Naive thymus-derived CD8-positive, alpha-beta T cell (primary cell): Measurements from ENCODE around the gene BPIFB6. TPM values are rescaled to one million over a fixed set of nuclear protein-coding genes. Genes with fewer than 3 reads are reported as not detected.

ENCODE experiments used
- ATAC-seq, 2 donors: fragments of 150-1000 bp; cut with Tn5 transposase in 1 of 2; sonication (Bioruptor Pico), chemical (Tn5 transposase) in 1 of 2; 1 replicate in 1 of 2; 2 replicates in 1 of 2; pipeline ENCODE4 v1.10.0; 2021; ENCODE audit warnings: mild to moderate bottlenecking in 2 of 2, moderate library complexity in 2 of 2
- POLR2A ChIA-PET: fragments of 350-600 bp; sonication (Branson Sonifier 250); formaldehyde crosslinking; loops from one replicate; lab custom pipeline; 2021; ENCODE audit warnings: antibody characterized with exemption; lab: Charles Lee
- DNase-seq, 10 donors: peaks; one replicate each; pipeline versions ENCODE4 v3.0.0 to v3.0.0-alpha.2; 2020 to 2022
- H3K27ac Mint-ChIP-seq, 10 donors: one replicate each; pipeline ENCODE4 v1.8.0; 2020 to 2022; ENCODE audit warnings: mild to moderate bottlenecking in 10 of 10, mixed read lengths in 10 of 10, moderate library complexity in 4 of 10, inconsistent platforms in 1 of 10
- H3K27me3 Mint-ChIP-seq, 5 donors: one replicate each; pipeline ENCODE4 v1.8.0; 2021 to 2022; ENCODE audit warnings: mixed read lengths in 5 of 5
- H3K36me3 Mint-ChIP-seq, 3 donors: one replicate each; pipeline ENCODE4 v1.8.0; 2020 to 2022; ENCODE audit warnings: mixed read lengths in 3 of 3, mild to moderate bottlenecking in 2 of 3, inconsistent platforms in 1 of 3
- H3K4me1 Mint-ChIP-seq, 4 donors: one replicate each; pipeline ENCODE4 v1.8.0; 2021 to 2022; ENCODE audit warnings: mixed read lengths in 4 of 4
- H3K4me3 Mint-ChIP-seq, 10 donors: one replicate each; pipeline ENCODE4 v1.8.0; 2020 to 2022; ENCODE audit warnings: mild to moderate bottlenecking in 10 of 10, mixed read lengths in 10 of 10, moderate library complexity in 6 of 10, inconsistent platforms in 1 of 10
- H3K9me3 Mint-ChIP-seq, 9 donors: one replicate each; pipeline ENCODE4 v1.8.0; 2020 to 2022; ENCODE audit warnings: mixed read lengths in 9 of 9, mild to moderate bottlenecking in 3 of 9, inconsistent platforms in 1 of 9, moderate library complexity in 1 of 9
- polyA plus RNA-seq, 3 donors: library from polyadenylated mRNA; unstranded; fragments of 300-500 nt; fragmentation: Illumina TruSeq; gene quantifications; one replicate each; pipeline ENCODE4 v1.2.3, GENCODE V29; 2021
- total RNA-seq, 8 experiments: library from RNA in 2 of 8; stranded (reverse) in 2 of 8; gene quantifications; one replicate each; pipeline ENCODE4 v1.2.3 and lab custom pipeline; 2021 to 2026

BPIFB6 gene
- total and polyA plus RNA-seq, 5 experiments from 2014 or later = not detected

DNA sequence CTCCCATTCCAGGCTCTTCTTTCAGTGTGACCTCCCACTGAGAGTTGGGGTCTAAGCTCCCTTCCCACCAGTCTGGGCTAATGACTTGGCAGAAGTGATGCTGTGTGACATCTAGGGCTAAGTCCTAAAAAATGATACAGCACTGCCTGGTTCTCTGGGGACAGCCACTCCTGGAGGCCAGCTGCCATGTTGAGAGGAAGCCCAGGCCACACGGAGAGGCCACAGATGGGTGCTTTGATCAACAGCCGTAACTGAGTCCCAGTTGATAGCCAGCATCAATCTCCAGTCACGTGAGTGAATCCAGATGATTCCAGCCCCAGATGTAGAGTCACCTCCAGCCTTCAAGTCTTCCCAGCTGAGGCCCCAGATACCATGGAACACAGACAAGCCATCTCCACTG, 41.0 kb upstream of the BPIFB6 start:
- DNase-seq (no peak), ATAC-seq (no peak)
- peaks cover 0 to 6% (median 0%) of the 10 kb centered on the region in 9 donors for H3K9me3 Mint-ChIP-seq
- H3K27me3 Mint-ChIP-seq = no peaks in the 10 kb centered on the region
- POLR2A ChIA-PET = interaction anchor here (2.0 kb wide), 1 partner anchor 17 kb away, joined by 6 read pairs; no protein-coding TSS in a partner anchor
- H3K27ac Mint-ChIP-seq = peak overlapping the region in 1 of 10 donors; percentile 47
- H3K36me3 Mint-ChIP-seq = peaks cover 0 to 3% (median 0%) of the 10 kb centered on the region in 3 donors
- H3K4me1 Mint-ChIP-seq = peaks cover 19 to 54% (median 44%) of the 10 kb centered on the region in 4 donors
- H3K4me3 Mint-ChIP-seq = no peak overlapping the region

DNA sequence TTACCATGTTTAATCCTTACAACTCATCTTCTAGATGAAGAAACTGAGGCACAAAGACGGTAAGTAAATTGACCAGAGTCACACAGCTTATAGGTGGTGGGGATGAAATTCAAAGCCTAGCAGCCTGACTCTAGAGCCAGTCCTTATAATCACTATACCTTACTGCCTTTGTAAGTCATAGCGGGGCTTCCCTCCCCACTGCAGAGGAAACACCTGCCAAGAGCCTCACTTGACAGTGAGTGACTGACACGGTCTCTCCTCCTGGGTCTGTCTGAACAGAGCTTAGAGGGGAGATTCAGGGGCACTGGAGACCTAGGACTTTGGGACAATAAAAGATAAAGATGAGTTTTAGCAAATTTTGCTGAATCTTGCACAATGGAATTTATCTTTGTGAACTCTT, 40.1 kb upstream of the BPIFB6 start:
- H3K9me3 Mint-ChIP-seq = peaks cover 0 to 10% (median 0%) of the 10 kb centered on the region in 9 donors
- DNase-seq = peak in 2 of 10 donors; percentile 23 to 37
- peaks cover 18 to 50% (median 43%) of the 10 kb centered on the region in 4 donors for H3K4me1 Mint-ChIP-seq
- peak; percentile 70 to 71 for ATAC-seq
- peaks cover 0 to 3% (median 0%) of the 10 kb centered on the region in 3 donors for H3K36me3 Mint-ChIP-seq
- H3K27ac Mint-ChIP-seq = peak overlapping the region in 8 of 10 donors; percentile 49 to 83 (median 62)
- POLR2A ChIA-PET = interaction anchor here (0.9 kb wide), 1 partner anchor 18 kb away, joined by 3 read pairs; no protein-coding TSS in a partner anchor
- no peaks in the 10 kb centered on the region for H3K27me3 Mint-ChIP-seq
- peak overlapping the region in 6 of 10 donors; percentile 16 to 48 (median 43) for H3K4me3 Mint-ChIP-seq

DNA sequence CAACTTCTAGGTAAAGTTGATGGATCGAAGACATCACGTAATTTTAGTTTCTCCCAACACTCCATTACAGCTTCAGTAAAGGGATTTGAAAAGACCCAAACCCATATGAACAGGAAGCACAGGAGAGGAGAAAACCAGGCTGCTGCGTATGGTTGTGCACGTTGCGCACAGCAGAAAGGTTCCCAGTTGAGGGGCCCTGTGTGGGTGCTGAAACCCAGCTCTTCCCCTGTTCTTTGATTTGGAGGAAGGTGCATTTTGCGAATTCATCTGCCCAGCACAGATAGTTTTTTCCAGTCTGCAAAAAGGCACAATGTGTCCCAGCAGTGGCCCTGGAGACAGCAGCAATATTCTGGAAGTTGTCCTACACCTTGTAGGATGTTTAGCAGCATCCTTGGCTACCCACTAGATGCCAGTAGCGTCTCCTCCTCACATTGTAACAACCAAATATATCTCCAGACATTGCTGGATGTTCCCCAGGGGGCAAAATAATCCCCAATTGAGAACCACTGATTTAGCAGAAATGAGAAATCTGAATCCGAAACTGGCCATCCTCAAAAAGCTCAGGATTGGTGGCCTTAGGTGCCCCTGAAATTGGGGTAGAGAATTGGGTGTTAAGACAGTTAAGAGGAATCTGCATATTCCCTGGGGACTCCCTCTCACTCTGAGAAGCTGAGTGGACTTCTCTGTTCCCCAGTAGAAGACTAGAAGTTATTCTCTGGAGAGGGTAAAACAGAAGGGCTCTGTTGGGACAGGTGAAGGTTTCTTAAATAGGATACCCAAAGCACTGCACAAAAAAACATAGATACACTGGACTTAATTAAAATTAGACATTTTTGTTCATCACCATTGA, 39.4 kb upstream of the BPIFB6 start:
- Mint-ChIP-seq H3K27me3 (no peaks in the 10 kb centered on the region), H3K9me3 (peaks cover 0 to 10% (median 0%) of the 10 kb centered on the region in 9 donors), H3K27ac (peak overlapping the region in 8 of 10 donors; percentile 49 to 83 (median 62)), H3K4me1 (peaks cover 17 to 55% (median 46%) of the 10 kb centered on the region in 4 donors), H3K36me3 (peaks cover 0 to 3% (median 0%) of the 10 kb centered on the region in 3 donors), H3K4me3 (peak overlapping the region in 5 of 10 donors; percentile 30 to 48 (median 44))
- DNase-seq = no peak
- POLR2A ChIA-PET = interaction anchor here (0.7 to 0.9 kb wide), 2 partner anchors 19 to 24 kb away, joined by 3 read pairs; no protein-coding TSS in a partner anchor
- ATAC-seq = no peak

DNA sequence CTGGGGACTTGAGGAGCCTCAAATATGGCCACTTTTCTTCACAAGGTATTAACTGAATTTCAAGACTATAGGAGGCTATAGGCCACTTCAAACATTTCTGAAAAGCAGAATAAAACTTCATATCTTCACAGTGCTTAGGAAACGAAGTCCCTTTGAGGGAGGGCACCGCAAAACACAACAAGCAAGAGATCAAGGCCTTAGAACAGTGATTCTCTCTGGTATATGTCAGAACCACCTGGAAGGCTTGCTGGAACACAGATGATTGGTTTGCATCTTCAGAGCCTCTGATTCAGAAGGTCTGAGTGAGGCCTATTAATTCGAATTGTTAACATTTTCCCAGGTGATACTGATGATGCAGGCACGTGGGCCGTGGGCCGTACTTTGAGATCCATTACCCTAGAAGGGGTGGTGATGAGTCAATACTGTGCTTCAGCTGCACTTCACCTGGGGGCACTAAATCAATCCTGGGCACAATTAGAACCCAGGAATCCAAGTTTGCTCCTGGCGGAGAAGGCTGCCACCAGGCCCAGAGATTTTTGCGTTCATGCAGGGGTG, 37.9 kb upstream of the BPIFB6 start:
- POLR2A ChIA-PET = interaction anchor here (0.6 to 1.0 kb wide), 2 partner anchors 20 to 21 kb away, joined by 3 to 4 read pairs; no protein-coding TSS in a partner anchor
- Mint-ChIP-seq H3K27ac (peak overlapping the region; percentile 37 to 91 (median 79)), H3K27me3 (no peaks in the 10 kb centered on the region), H3K4me1 (peaks cover 18 to 64% (median 50%) of the 10 kb centered on the region in 4 donors), H3K4me3 (peak overlapping the region in 6 of 10 donors; percentile 3 to 49 (median 18)), H3K9me3 (peaks cover 0 to 10% (median 0%) of the 10 kb centered on the region in 9 donors), H3K36me3 (peaks cover 0 to 3% (median 0%) of the 10 kb centered on the region in 3 donors)
- DNase-seq (peak in 4 of 10 donors; percentile 14 to 64 (median 44)), ATAC-seq (peak; percentile 89 to 90)

DNA sequence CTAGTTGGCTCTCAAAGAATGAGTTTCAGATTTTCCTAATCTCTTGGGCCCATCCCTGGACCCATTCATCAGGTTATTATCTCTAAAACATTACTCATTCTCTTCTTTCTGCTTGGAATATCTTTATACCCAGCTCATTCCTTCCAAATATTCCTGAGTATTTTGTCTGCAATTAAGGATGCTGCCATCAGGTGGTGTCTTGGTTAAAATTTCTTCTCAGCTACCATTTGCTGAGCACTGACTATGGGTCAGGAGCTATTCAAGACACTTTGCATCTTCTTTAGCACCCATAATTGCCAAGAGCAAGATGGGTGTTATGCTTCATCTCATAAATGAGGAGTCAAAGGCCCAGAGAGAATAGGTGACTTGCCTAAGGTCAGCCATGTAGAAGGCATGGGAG, 35.6 kb upstream of the BPIFB6 start:
- H3K27me3 Mint-ChIP-seq = no peaks in the 10 kb centered on the region
- no peak for ATAC-seq
- H3K27ac Mint-ChIP-seq = no peak overlapping the region
- POLR2A ChIA-PET = interaction anchor here (1.7 to 2.4 kb wide), 2 partner anchors 9 to 25 kb away, joined by 4 to 7 read pairs; no protein-coding TSS in a partner anchor
- H3K4me1 Mint-ChIP-seq = peaks cover 24 to 73% (median 56%) of the 10 kb centered on the region in 4 donors
- peaks cover 0 to 10% (median 0%) of the 10 kb centered on the region in 9 donors for H3K9me3 Mint-ChIP-seq
- peaks cover 0 to 3% (median 0%) of the 10 kb centered on the region in 3 donors for H3K36me3 Mint-ChIP-seq
- no peak for DNase-seq
- no peak overlapping the region for H3K4me3 Mint-ChIP-seq

DNA sequence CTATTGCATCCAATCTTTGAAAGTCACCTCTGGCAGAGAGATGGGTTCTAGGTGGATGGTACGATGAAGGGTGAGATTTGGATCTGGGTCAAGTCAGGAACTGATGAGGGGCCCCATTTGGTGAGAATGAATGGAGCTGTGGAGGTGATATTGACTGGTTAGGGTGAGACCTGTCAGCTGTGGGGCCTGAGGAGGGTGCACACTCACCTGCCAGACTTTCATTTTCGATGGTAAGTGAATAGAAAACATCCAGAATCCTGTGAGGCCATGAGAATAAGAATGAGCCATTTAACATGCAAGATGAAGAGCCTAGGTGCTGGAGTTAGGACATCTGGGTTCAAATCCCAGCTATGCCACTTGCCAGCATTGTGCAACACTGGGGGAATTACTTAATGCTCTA, 34.0 kb upstream of the BPIFB6 start:
- Mint-ChIP-seq H3K9me3 (peaks cover 0 to 10% (median 0%) of the 10 kb centered on the region in 9 donors), H3K27ac (peak overlapping the region in 3 of 10 donors; percentile 3 to 37 (median 25)), H3K4me3 (no peak overlapping the region), H3K4me1 (peaks cover 24 to 72% (median 51%) of the 10 kb centered on the region in 4 donors), H3K36me3 (peaks cover 0 to 3% (median 0%) of the 10 kb centered on the region in 3 donors), H3K27me3 (no peaks in the 10 kb centered on the region)
- DNase-seq (no peak), ATAC-seq (no peak)
- POLR2A ChIA-PET = interaction anchor here (0.6 kb wide), 1 partner anchor 41 kb away, joined by 3 read pairs; no protein-coding TSS in a partner anchor

DNA sequence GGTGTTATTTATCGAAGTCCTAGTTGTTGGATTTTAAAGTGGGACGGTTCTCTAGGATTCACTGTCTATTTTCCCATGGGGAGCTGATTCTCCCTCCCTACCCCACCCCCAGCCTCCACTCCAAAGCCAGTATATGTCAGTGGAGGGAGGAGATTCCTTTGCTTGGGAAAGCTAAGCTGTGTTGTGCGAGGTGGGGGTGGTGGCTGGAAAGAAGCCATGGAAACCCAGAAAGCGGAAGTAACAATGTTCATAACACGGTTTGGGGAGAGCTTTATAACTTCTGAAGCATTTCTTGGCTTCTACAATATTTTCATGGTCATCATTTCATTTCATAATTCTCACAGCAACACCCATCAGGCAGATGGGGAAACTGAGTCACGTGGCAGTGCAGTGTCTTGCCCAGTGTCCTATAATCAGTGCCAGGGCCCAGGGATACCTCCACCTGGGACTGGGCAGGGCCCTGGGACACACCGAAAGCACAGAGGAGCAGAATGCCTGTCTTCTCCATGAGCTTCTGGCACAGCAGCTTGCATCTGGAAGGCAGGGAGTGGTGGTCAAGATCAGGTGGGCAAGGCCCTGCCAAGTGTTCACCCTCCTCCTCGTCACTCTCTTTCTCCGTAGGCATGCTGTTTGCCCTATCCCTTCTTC, 31.7 kb upstream of the BPIFB6 start:
- Mint-ChIP-seq H3K4me1 (peaks cover 16 to 52% (median 35%) of the 10 kb centered on the region in 4 donors), H3K36me3 (peaks cover 0 to 3% (median 0%) of the 10 kb centered on the region in 3 donors), H3K9me3 (peaks cover 0 to 9% (median 0%) of the 10 kb centered on the region in 9 donors), H3K27ac (peak overlapping the region in 5 of 10 donors; percentile 19 to 69 (median 36)), H3K4me3 (peak overlapping the region in 1 of 10 donors; percentile 29), H3K27me3 (no peaks in the 10 kb centered on the region)
- POLR2A ChIA-PET = no interaction called here
- no peak for ATAC-seq
- DNase-seq = no peak

DNA sequence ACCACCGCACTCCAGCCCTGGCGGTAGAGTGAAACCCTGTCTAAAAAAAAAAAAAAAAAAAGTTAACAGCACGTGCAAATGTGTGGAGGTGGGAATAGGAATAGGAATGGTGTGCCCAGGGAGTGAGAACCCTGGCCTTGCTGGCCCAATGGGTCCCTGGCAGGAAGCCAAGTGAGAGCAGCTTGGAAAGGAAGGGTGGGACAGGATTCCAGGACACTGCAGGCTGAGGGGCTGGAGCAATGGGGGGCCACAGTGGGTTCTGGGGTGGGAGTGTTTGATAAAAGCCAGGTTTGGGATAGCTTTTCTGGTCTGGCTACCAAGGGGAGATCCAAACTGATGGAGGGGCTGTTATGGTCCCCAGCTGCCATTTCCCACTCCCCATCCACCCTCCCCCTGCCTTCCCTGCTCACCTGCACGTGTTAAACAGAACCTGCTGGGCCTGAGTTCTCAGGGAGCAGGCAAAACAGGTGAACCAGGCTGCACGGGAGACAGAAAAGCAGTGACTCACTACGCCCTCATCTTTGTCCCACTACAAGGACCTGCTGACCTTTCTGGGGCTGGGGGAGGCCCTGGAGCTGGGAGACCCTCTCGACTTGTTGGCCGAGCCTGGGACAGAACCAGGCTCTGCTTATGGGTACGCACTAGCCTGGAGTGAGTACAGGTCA, 30.5 kb upstream of the BPIFB6 start:
- H3K9me3 Mint-ChIP-seq = peaks cover 0 to 8% (median 0%) of the 10 kb centered on the region in 9 donors
- no peak for DNase-seq
- POLR2A ChIA-PET = interaction anchor here (0.7 kb wide), 1 partner anchor 26 kb away, joined by 3 read pairs; no protein-coding TSS in a partner anchor
- peaks cover 19 to 58% (median 38%) of the 10 kb centered on the region in 4 donors for H3K4me1 Mint-ChIP-seq
- H3K4me3 Mint-ChIP-seq = no peak overlapping the region
- no peaks in the 10 kb centered on the region for H3K36me3 Mint-ChIP-seq
- peak overlapping the region in 5 of 10 donors; percentile 36 to 87 (median 47) for H3K27ac Mint-ChIP-seq
- ATAC-seq = no peak
- H3K27me3 Mint-ChIP-seq = no peaks in the 10 kb centered on the region

DNA sequence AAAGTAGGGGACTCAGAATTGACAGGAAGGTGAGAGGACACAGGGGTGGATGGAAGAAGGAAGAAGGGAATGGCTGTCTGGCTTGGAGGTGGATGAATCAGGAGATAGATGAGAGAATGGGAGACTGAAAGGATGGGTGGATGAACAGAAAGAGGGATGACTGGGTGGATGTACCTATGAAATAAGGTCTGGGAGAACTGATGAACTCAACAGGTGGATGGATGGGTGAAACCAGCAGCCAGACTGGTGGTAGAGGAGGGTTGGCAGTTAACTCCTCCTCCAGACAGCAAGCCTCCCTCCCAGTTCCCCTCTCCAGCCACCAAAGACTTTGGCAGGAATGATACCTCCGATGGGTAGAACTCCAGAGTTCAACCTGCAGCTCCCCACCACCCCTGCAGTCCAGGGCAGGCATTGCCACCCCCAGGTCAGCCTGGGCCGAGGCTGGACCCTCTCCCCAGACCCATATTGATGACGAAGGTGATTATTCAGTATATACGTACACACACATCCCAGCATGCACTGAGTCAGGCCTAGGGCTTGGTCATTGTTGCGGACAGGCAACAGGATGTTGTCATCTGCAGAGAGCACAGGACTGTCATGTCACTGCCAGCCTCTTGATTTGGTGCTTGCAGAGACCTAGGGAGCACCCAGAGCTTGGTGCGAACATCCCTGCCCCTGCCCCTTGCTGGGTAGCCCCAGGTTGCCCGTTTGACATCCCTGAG, 29.2 kb upstream of the BPIFB6 start:
- H3K4me1 Mint-ChIP-seq = peaks cover 16 to 54% (median 37%) of the 10 kb centered on the region in 4 donors
- POLR2A ChIA-PET = no interaction called here
- DNase-seq (no peak), ATAC-seq (no peak)
- no peak overlapping the region for H3K4me3 Mint-ChIP-seq
- peak overlapping the region in 6 of 10 donors; percentile 24 to 91 (median 78) for H3K27ac Mint-ChIP-seq
- no peaks in the 10 kb centered on the region for H3K27me3 Mint-ChIP-seq
- no peaks in the 10 kb centered on the region for H3K36me3 Mint-ChIP-seq
- H3K9me3 Mint-ChIP-seq = peaks cover 0 to 8% (median 0%) of the 10 kb centered on the region in 9 donors

DNA sequence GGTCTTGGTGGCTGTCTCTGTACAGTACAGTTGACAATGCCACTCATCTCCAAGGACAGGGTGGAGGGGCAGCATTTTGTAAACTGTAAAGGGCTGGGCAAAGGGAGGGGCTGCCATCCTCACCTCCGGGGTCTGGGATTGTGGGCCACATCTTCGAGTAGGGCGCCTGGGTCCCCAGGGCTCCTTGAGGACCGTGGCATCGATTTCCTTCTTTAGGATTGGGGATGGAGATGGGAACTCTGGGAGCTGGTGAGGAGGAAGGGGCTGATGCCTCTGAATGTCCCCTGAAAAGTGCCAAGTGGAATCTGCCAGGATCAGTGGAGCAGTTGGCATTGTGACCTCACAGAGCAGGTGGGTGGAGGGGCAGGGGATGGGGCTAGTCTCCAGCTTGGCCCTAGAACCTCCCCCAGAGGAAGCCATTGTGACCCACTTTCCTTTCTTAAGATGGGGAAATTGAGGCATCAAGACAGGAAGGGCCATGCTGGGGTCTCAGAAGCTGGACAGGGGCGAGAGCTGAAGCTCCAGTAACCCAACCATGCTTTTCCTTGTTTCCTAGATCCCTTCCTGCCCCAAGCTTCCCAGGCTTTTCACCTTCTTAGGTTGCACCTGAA, 27.2 kb upstream of the BPIFB6 start, which contains the start of gene SUN5:
SUN5 (minus strand) TSS at position 293 of the 611 bp plus-strand sequence; CDS start at position 200, 93 bp downstream.
- H3K4me3 Mint-ChIP-seq = no peak within 1 kb of the TSS
- H3K9me3 Mint-ChIP-seq = peaks cover 0 to 8% (median 0%) of the 10 kb centered on the region in 9 donors
- POLR2A ChIA-PET = interaction anchor here (0.8 to 1.7 kb wide), 2 partner anchors 8 to 28 kb away, joined by 4 to 5 read pairs; no protein-coding TSS in a partner anchor
- H3K27me3 Mint-ChIP-seq = no peaks in the 10 kb centered on the region
- ATAC-seq = no peak
- peaks cover 14 to 52% (median 33%) of the 10 kb centered on the region in 4 donors for H3K4me1 Mint-ChIP-seq
- H3K27ac Mint-ChIP-seq = peak within 1 kb of the TSS in 3 of 10 donors; percentile 41 to 86 (median 69)
- H3K36me3 Mint-ChIP-seq = no peaks in the 10 kb centered on the region
- DNase-seq = no peak
